H9 (cell line): ENCODE data around the gene RBM38. TPM values are rescaled to one million over a fixed set of nuclear protein-coding genes. Genes with fewer than 3 reads are reported as not detected.

Experiments used
- DNase-seq: peaks from one replicate; pipeline ENCODE4 v3.0.0-alpha.2; 2017
- H2AFZ ChIP-seq: one replicate; pipeline ENCODE4 v1.6.1; 2013; ENCODE audit warnings: mild to moderate bottlenecking, low read length, control low read depth, moderate library complexity
- H2AK5ac ChIP-seq: 2 replicates; pipeline ENCODE4 v1.6.1; 2013; ENCODE audit warnings: low read length, control low read depth, mixed read lengths; ENCODE audit not compliant: insufficient read length
- H2BK120ac ChIP-seq: one replicate; pipeline ENCODE4 v1.6.1; 2013; ENCODE audit warnings: low read depth, mild to moderate bottlenecking, low read length, control low read depth, inconsistent platforms; ENCODE audit not compliant: poor library complexity, severe bottlenecking
- H2BK12ac ChIP-seq: 2 replicates; pipeline ENCODE4 v1.6.1; 2013; ENCODE audit warnings: low read length, control low read depth, mixed read lengths, low read depth; ENCODE audit not compliant: insufficient read length
- H2BK15ac ChIP-seq: 2 replicates; pipeline ENCODE4 v1.6.1; 2013; ENCODE audit warnings: low read depth, low read length, control low read depth
- H2BK20ac ChIP-seq: one replicate; pipeline ENCODE4 v1.6.1; 2013; ENCODE audit warnings: low read depth, mild to moderate bottlenecking, low read length, control low read depth, inconsistent platforms; ENCODE audit not compliant: poor library complexity, severe bottlenecking
- H2BK5ac ChIP-seq: 2 replicates; pipeline ENCODE4 v1.6.1; 2013; ENCODE audit warnings: low read length, control low read depth, mixed read lengths; ENCODE audit not compliant: insufficient read length
- H3K14ac ChIP-seq: 2 replicates; pipeline ENCODE4 v1.6.1; 2013; ENCODE audit warnings: low read length, control low read depth; ENCODE audit not compliant: insufficient read depth
- H3K18ac ChIP-seq: 2 replicates; pipeline ENCODE4 v1.6.1; 2013; ENCODE audit warnings: low read depth, mild to moderate bottlenecking, mixed read lengths, low read length, control low read depth; ENCODE audit not compliant: insufficient read length
- H3K23ac ChIP-seq: 2 replicates; pipeline ENCODE4 v1.6.1; 2013; ENCODE audit warnings: low read length, control low read depth, mixed read lengths, low read depth; ENCODE audit not compliant: insufficient read length
- H3K23me2 ChIP-seq: 2 replicates; pipeline ENCODE4 v1.6.1; 2013; ENCODE audit warnings: low read depth, mild to moderate bottlenecking, mixed read lengths, low read length, control low read depth; ENCODE audit not compliant: insufficient read length, poor library complexity, severe bottlenecking
- H3K27ac ChIP-seq: 2 replicates; pipeline ENCODE4 v1.5.1; 2013; ENCODE audit warnings: low read length, control low read depth, mixed read lengths, low read depth; ENCODE audit not compliant: insufficient read length
- H3K27me3 ChIP-seq: 2 replicates; pipeline ENCODE4 v1.6.1; 2013; ENCODE audit warnings: low read length, control low read depth, inconsistent platforms; ENCODE audit not compliant: insufficient read depth
- H3K4ac ChIP-seq: 2 replicates; pipeline ENCODE4 v1.6.1; 2013; ENCODE audit warnings: low read depth, mild to moderate bottlenecking, control low read depth, inconsistent platforms, low read length, moderate library complexity
- H3K4me1 ChIP-seq: 2 replicates; pipeline ENCODE4 v1.6.1; 2013; ENCODE audit warnings: low read length, control low read depth, inconsistent platforms; ENCODE audit not compliant: insufficient read depth
- H3K4me2 ChIP-seq: 2 replicates; pipeline ENCODE4 v1.6.1; 2013; ENCODE audit warnings: low read length, control low read depth, mixed read lengths; ENCODE audit not compliant: insufficient read length, insufficient read depth
- H3K56ac ChIP-seq: 2 replicates; pipeline ENCODE4 v1.6.1; 2013; ENCODE audit warnings: low read depth, mild to moderate bottlenecking, mixed read lengths, low read length, control low read depth; ENCODE audit not compliant: insufficient read length
- H3K79me1 ChIP-seq: 2 replicates; pipeline ENCODE4 v1.6.1; 2013; ENCODE audit warnings: low read depth, mild to moderate bottlenecking, moderate library complexity, low read length, control low read depth, inconsistent platforms; ENCODE audit not compliant: insufficient read depth, poor library complexity, severe bottlenecking
- H3K79me2 ChIP-seq: 2 replicates; pipeline ENCODE4 v1.6.1; 2013; ENCODE audit warnings: low read length, control low read depth, inconsistent platforms; ENCODE audit not compliant: insufficient read depth
- H3K9ac ChIP-seq: 2 replicates; pipeline ENCODE4 v1.6.1; 2013; ENCODE audit warnings: low read length, control low read depth, mixed read lengths; ENCODE audit not compliant: insufficient read length; ENCODE audit errors: extremely low read depth
- H3K9me3 ChIP-seq: one replicate; pipeline ENCODE4 v1.6.1; 2013; ENCODE audit warnings: low read depth, low read length, inconsistent platforms; ENCODE audit not compliant: control insufficient read depth
- H3T11ph ChIP-seq: one replicate; pipeline ENCODE4 v1.6.1; 2013; ENCODE audit warnings: mild to moderate bottlenecking, low read length, control low read depth, inconsistent platforms
- H4K20me1 ChIP-seq: one replicate; pipeline ENCODE4 v1.6.1; 2013; ENCODE audit not compliant: control insufficient read depth, insufficient read length, insufficient read depth
- H4K5ac ChIP-seq: 2 replicates; pipeline ENCODE4 v1.6.1; 2013; ENCODE audit warnings: low read depth, mild to moderate bottlenecking, mixed read lengths, low read length, control low read depth; ENCODE audit not compliant: insufficient read length
- H4K8ac ChIP-seq: replicated peaks from 2 replicates; pipeline ENCODE4 v1.6.1; 2013; ENCODE audit warnings: low read length, control low read depth, mixed read lengths, low read depth; ENCODE audit not compliant: insufficient read length
- H4K91ac ChIP-seq: 2 replicates; pipeline ENCODE4 v1.6.1; 2013; ENCODE audit warnings: low read depth, mild to moderate bottlenecking, moderate library complexity, mixed read lengths, low read length, control low read depth; ENCODE audit not compliant: insufficient read length
- H3K27ac Mint-ChIP-seq, 3 experiments: 2 replicates in 2 of 3; 3 replicates in 1 of 3; pipeline ENCODE4 v1.8.0; 2020 to 2021; ENCODE audit warnings: mixed read lengths in 3 of 3, mild to moderate bottlenecking in 1 of 3, moderate library complexity in 1 of 3
- H3K27me3 Mint-ChIP-seq: 2 replicates; pipeline ENCODE4 v1.8.0; 2021; ENCODE audit warnings: low read depth, mild to moderate bottlenecking, moderate library complexity, mixed read lengths
- H3K36me3 Mint-ChIP-seq, 3 experiments: 2 replicates in 2 of 3; 3 replicates in 1 of 3; pipeline ENCODE4 v1.8.0; 2020 to 2021; ENCODE audit warnings: low read depth in 3 of 3, mixed read lengths in 3 of 3; ENCODE audit not compliant: insufficient read depth in 1 of 3
- H3K4me1 Mint-ChIP-seq, 2 experiments: 2 replicates each; pipeline ENCODE4 v1.8.0; 2020; ENCODE audit warnings: mixed read lengths in 2 of 2
- H3K4me3 Mint-ChIP-seq, 2 experiments: 2 replicates in 1 of 2; 3 replicates in 1 of 2; pipeline ENCODE4 v1.8.0; 2020 to 2021; ENCODE audit warnings: mild to moderate bottlenecking in 2 of 2, mixed read lengths in 2 of 2, moderate library complexity in 1 of 2
- H3K9me3 Mint-ChIP-seq, 2 experiments: 2 replicates in 1 of 2; 3 replicates in 1 of 2; pipeline ENCODE4 v1.8.0; 2020; ENCODE audit warnings: mild to moderate bottlenecking in 2 of 2, mixed read lengths in 2 of 2, moderate library complexity in 1 of 2
- WGBS: extraction: QIAGEN DNeasy Blood & Tissue Kit; methylation state at CpG from one replicate; pipeline ENCODE4 v1.1.7; 2013; ENCODE audit warnings: missing lambda C conversion rate, low lambda C conversion rate, mixed read lengths; ENCODE audit not compliant: insufficient read length; ENCODE audit errors: extremely low coverage; 5-methylcytosine and 5-hydroxymethylcytosine counted together
- long read RNA-seq: library from polyadenylated mRNA; unstranded; transcript quantifications from one replicate; pipeline ENCODE4 v2.0.0, GENCODE V29; 2020
- total RNA-seq: library from RNA; stranded (reverse); gene quantifications from 2 replicates; pipeline ENCODE4 v1.2.1, GENCODE V29; 2021
- TF ChIP-seq, protein P1 (sequence below): fragments of 200-600 bp; sonication (generic); conservative IDR thresholded peaks from 3 replicates; pipeline ENCODE4 v1.8.0; 2021; ENCODE audit warnings: antibody characterized with exemption, mild to moderate bottlenecking

The RBM38 gene
- 66.8 and 67.9 TPM in 2 replicates for total RNA-seq
- long read RNA-seq, transcript RBM38-203 (4 exons, 2,382 nt) = major isoform, 10 of 72 reads
- long read RNA-seq, partial matches to known transcripts = 57 of 72 reads
- long read RNA-seq, other reads (novel, unspliced or antisense) = 3 of 72 reads

DNA sequence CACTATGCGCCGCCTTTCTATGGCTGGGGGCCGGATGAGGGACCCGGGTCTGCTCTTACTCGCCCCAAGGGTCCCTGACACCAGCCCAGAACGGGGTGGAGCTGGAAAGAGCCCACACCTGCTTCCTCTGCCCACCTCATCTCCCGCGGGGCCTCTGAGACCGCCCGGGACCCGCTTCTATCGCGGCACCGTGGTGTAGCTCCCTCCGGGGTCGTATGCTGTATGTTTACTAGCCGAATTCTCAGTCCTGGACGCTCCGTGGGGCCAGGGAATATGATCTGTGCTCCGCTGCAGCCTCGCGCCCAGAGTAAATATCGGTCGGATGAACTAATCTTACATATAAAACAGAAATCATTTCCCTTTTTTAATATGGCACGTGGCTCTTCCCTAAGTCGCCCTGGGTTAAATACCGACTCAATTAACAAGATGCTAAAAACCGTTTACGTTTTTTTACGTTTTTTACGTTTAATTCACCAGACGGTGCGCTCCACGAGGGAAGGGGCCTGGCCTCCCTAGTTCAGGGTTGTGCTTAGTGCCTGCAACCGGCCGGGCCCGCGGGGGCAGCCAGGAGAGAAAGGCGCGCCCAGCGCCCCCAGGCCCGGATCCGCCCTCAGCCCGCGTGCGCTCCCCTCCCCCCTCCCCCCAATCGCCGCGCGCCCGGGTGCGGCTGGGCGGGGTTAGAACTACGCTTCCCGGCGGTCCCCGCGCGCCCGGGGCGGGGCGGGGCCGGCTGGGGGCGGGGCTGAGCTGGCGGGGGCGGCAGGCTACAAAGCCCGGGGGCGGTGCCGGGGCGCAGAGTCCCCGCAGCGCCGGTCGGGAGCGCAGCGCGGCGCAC, at the start of gene RBM38:
TSS of gene RBM38 (plus strand) at position 793 of the 835 bp plus-strand sequence. CDS start 186 bp downstream, outside the sequence.
- H3K4me1 Mint-ChIP-seq = peaks cover 36 to 44% of the 10 kb centered on the region in 2 experiments
- Histone ChIP-seq H3K4me1 (no peaks in the 10 kb centered on the region), H4K91ac (no peak within 1 kb of the TSS), H4K20me1 (no peaks in the 10 kb centered on the region), H3K23ac (no peak within 1 kb of the TSS), H3K79me1 (peaks cover 3% of the 10 kb centered on the region), H3K56ac (no peak within 1 kb of the TSS), H3K4ac (no peak within 1 kb of the TSS; the same call in 1 of the 2 replicates), H3K18ac (peak within 1 kb of the TSS; percentile 89), H3K14ac (peak within 1 kb of the TSS; percentile 77), H4K5ac (no peak within 1 kb of the TSS), H3T11ph (no peak within 1 kb of the TSS), H2BK20ac (no peak within 1 kb of the TSS), H4K8ac (no peak within 1 kb of the TSS), H2AFZ (no peak within 1 kb of the TSS), H3K79me2 (no peaks in the 10 kb centered on the region; the same call in 1 of the 2 replicates), H2AK5ac (no peak within 1 kb of the TSS), H2BK5ac (no peak within 1 kb of the TSS), H3K4me2 (peak within 1 kb of the TSS; percentile 73), H2BK15ac (no peak within 1 kb of the TSS), H3K9me3 (no peaks in the 10 kb centered on the region), H3K9ac (peak within 1 kb of the TSS; percentile 70), H2BK12ac (no peak within 1 kb of the TSS), H2BK120ac (peak within 1 kb of the TSS; percentile 31), H3K27me3 (no peaks in the 10 kb centered on the region), H3K27ac (no peak within 1 kb of the TSS), H3K23me2 (peaks cover 24% of the 10 kb centered on the region)
- no peaks in the 10 kb centered on the region for H3K9me3 Mint-ChIP-seq
- TF ChIP-seq, protein P1, sequence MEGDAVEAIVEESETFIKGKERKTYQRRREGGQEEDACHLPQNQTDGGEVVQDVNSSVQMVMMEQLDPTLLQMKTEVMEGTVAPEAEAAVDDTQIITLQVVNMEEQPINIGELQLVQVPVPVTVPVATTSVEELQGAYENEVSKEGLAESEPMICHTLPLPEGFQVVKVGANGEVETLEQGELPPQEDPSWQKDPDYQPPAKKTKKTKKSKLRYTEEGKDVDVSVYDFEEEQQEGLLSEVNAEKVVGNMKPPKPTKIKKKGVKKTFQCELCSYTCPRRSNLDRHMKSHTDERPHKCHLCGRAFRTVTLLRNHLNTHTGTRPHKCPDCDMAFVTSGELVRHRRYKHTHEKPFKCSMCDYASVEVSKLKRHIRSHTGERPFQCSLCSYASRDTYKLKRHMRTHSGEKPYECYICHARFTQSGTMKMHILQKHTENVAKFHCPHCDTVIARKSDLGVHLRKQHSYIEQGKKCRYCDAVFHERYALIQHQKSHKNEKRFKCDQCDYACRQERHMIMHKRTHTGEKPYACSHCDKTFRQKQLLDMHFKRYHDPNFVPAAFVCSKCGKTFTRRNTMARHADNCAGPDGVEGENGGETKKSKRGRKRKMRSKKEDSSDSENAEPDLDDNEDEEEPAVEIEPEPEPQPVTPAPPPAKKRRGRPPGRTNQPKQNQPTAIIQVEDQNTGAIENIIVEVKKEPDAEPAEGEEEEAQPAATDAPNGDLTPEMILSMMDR = no peak
- H3K36me3 Mint-ChIP-seq = peaks cover 13 to 26% (median 24%) of the 10 kb centered on the region in 3 experiments; a peak in 6 of 7 replicates
- peak within 1 kb of the TSS; percentile 83 to 91 for H3K4me3 Mint-ChIP-seq
- peak within 1 kb of the TSS; percentile 80 to 84 (median 81); a peak in 6 of 7 replicates for H3K27ac Mint-ChIP-seq
- H3K27me3 Mint-ChIP-seq = peaks cover 6% of the 10 kb centered on the region
- no CpG with 5 or more reads among the region's 78 CpGs for WGBS
- DNase-seq = peak; percentile 82
